VCaP (cell line): Measurements from ENCODE around the gene ACAD10.
A peak's percentile ranks its signal among the peaks of the same experiment; 100 is the strongest.

ENCODE experiments used
- H3K27ac ChIP-seq: fragments of 450-650 bp; 2 replicates; pipeline ENCODE4 v1.5.1; 2017
- TF ChIP-seq, protein P1 (sequence below): fragments of 450-650 bp; conservative IDR thresholded peaks from 2 replicates; pipeline ENCODE4 v1.5.1; 2017; ENCODE audit warnings: mild to moderate bottlenecking, moderate library complexity

Gene ACAD10

DNA sequence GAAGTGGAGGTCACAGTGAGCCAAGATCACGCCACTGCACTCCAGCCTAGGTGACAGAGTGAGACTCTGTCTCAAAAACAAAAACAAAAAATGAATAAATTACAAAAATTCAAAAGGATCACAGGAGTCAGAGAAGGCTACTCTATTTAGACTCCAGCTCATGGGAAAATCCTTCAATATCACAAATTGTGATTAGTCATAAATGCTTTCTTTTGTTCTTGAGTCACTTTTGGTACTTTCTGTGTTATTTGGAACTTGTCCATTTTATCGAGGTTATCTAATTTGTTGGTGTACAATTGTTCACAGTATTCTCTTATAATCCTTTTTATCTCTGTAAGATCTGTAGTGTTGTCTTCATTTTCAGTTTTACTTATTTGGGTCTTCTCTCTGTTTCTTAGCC, 99.8 kb downstream of the ACAD10 start:
- TF ChIP-seq, protein P1, sequence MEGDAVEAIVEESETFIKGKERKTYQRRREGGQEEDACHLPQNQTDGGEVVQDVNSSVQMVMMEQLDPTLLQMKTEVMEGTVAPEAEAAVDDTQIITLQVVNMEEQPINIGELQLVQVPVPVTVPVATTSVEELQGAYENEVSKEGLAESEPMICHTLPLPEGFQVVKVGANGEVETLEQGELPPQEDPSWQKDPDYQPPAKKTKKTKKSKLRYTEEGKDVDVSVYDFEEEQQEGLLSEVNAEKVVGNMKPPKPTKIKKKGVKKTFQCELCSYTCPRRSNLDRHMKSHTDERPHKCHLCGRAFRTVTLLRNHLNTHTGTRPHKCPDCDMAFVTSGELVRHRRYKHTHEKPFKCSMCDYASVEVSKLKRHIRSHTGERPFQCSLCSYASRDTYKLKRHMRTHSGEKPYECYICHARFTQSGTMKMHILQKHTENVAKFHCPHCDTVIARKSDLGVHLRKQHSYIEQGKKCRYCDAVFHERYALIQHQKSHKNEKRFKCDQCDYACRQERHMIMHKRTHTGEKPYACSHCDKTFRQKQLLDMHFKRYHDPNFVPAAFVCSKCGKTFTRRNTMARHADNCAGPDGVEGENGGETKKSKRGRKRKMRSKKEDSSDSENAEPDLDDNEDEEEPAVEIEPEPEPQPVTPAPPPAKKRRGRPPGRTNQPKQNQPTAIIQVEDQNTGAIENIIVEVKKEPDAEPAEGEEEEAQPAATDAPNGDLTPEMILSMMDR: no peak
- no peak overlapping the region for H3K27ac ChIP-seq

DNA sequence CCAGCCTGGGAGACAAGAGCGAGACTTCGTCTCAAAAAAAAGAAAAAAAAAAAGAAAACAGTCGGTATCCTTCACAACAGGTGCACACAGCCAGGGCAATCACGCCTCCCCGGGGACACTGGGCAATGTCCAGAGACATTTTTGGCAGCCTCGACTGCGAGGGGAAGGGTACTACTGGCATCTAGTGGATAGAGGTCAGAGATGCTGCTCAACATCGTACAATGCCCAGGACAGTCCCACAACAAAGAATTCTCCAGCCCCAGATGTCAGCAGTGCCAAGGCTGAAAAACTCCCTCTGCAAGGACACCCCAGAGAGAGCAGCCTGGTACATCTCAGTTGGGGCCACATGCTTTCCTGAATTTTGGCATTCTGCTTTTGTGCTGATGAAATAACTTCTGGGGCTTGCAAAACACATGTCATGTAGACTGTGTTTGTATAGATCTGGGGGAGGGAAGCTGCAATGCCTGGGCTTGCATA, 102.4 kb downstream of the ACAD10 start:
- TF ChIP-seq, protein P1: peak; percentile 94
- H3K27ac ChIP-seq: peak overlapping the region; percentile 27; the same call in 1 of the 2 replicates

DNA sequence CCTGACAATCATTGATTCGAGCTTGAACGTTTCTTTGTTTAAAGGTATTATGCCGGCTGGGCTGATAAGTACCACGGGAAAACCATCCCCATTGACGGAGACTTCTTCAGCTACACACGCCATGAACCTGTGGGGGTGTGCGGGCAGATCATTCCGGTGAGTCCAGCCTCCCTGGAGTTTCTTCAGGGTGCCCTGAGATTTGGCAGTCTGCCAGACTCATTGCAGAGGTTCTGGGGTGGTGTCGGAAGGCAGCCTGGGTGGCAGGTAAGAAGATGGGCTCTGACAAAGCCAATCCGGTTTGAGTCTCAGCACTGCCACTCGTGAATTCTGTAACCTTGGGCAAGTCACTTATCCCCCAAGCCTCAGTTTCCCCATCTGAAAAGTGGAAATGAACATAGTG, 103.9 kb downstream of the ACAD10 start:
- no peak overlapping the region for H3K27ac ChIP-seq
- TF ChIP-seq, protein P1: no peak

DNA sequence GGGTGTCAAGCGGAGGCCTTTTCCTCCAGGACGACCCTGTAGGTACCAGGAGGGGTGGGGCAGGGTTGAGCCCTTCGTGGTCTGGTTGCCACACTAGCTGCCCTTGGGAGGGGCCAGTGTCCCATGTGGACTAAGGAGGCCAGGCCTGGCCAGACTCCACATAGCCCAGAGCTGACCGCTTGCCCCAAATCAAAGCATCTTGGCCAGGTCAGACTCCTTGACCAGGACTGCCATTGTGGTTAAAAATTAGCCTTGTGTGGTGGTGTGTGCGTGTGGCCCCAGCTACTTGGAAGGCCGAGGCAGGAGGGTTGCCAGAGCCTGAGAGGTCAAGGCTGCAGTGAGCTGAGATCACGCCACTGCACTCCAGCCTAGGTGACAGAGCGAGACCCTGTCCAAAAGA, 105.7 kb downstream of the ACAD10 start:
- no peak overlapping the region for H3K27ac ChIP-seq
- TF ChIP-seq, protein P1: no peak

DNA sequence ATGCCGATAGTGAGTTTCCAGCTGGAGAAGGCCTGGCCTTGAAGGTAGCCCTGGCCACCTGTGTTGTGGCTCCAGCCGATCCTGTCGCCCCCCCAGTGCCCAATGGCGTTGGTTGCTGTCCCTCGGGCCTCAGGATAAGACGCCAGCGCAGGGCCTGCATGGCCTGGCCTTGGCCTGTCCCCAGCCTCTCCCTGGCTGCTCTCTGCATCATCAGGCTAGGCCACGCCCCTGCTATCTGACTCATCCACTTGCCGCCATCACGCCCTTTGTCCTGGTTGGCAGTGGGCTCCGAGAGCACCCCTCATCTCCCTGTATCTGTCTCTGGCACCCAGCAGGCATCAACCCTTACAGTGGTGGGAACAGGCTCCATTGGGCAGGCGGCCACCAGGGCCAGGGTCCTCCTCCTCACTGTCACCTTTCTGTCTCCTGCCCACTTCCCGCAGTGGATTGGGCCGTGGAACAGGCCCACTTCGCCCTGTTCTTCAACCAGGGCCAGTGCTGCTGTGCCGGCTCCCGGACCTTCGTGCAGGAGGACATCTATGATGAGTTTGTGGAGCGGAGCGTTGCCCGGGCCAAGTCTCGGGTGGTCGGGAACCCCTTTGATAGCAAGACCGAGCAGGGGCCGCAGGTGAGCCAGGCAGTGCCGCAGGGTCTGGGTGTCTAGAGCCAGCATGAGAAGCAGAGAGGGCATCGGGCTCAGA, 106.5 kb downstream of the ACAD10 start:
- no peak overlapping the region for H3K27ac ChIP-seq
- TF ChIP-seq, protein P1: no peak

DNA sequence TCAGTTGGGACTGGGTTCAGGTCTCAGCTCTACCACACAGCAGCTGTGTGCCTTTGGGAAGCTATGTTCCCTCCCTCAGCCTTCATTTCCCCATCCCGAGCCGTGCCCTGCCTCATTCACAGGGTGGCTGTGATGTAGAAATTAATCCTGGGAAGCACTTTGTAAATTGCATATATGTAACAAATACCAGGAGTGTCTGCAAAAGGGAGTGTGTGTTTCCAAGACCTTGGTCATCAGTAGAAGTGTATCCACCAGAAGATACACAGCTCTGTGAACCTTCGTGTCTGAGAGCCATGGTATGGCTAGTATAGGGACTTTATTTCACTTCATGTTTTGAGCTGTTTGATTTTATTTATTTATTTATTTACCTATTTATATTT, 107.0 kb downstream of the ACAD10 start:
- H3K27ac ChIP-seq: no peak overlapping the region
- TF ChIP-seq, protein P1: no peak

DNA sequence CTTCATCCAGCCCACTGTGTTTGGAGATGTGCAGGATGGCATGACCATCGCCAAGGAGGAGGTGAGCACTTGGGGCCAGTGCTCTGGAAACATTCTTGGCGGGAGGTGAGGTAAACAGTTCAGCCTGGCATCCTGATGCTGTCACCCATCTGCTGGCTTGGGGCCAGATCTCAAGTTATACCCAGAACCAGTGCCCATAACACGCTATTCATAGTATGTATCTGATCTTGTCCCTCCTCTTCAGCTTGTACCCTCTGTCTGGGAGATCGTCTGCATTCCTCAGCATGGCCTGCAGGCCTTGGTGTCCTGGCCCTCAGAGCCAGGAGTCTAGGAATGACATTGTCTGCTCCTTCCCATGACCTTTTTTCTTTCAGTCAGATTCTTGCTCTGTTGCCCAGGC, 112.3 kb downstream of the ACAD10 start:
- TF ChIP-seq, protein P1: no peak
- H3K27ac ChIP-seq: no peak overlapping the region
